Fibroblast of skin of right quadriceps (primary cell): ENCODE measurements around the gene KLF13.

ENCODE experiments used
- DNase-seq: peaks from one replicate; pipeline ENCODE4 v3.0.0-alpha.2; 2013

Gene KLF13

GRCh38 chr15:31326156-31326874 lies at the start of gene KLF13:
TSS of gene KLF13 (plus strand) at chr15:31326835. CDS start at chr15:31327213, 378 bp downstream.
- peak; percentile 98 for DNase-seq

- no peak for DNase-seq
Measured at GRCh38 chr15:31277335-31278060, 49.1 kb upstream of the KLF13 start.

GRCh38 chr15:31278061-31278445 lies 48.6 kb upstream of the KLF13 start:
- DNase-seq = no peak

- no peak for DNase-seq
Measured at GRCh38 chr15:31278544-31279220, 48.0 kb upstream of the KLF13 start.

GRCh38 chr15:31279221-31280045 lies 47.2 kb upstream of the KLF13 start:
- DNase-seq = no peak

GRCh38 chr15:31280046-31280830 lies 46.4 kb upstream of the KLF13 start:
- no peak for DNase-seq

- DNase-seq = no peak
Measured at GRCh38 chr15:31280831-31281216, 45.8 kb upstream of the KLF13 start.

- DNase-seq = no peak
Measured at GRCh38 chr15:31283043-31283442, 43.6 kb upstream of the KLF13 start.

GRCh38 chr15:31285772-31286261 lies 40.8 kb upstream of the KLF13 start:
- DNase-seq = no peak

GRCh38 chr15:31291048-31291578 lies 35.5 kb upstream of the KLF13 start:
- no peak for DNase-seq

- no peak for DNase-seq
Measured at GRCh38 chr15:31292391-31293015, 34.1 kb upstream of the KLF13 start.

GRCh38 chr15:31293655-31294054 lies 33.0 kb upstream of the KLF13 start:
- no peak for DNase-seq

GRCh38 chr15:31294067-31294466 lies 32.6 kb upstream of the KLF13 start:
- no peak for DNase-seq

- DNase-seq = no peak
Measured at GRCh38 chr15:31295658-31296057, 31.0 kb upstream of the KLF13 start.

GRCh38 chr15:31296219-31296645 lies 30.4 kb upstream of the KLF13 start:
- DNase-seq = no peak

- DNase-seq = no peak
Measured at GRCh38 chr15:31296646-31297574, 29.7 kb upstream of the KLF13 start.

- DNase-seq = no peak
Measured at GRCh38 chr15:31297575-31298456, 28.8 kb upstream of the KLF13 start.

GRCh38 chr15:31298707-31299172 lies 27.9 kb upstream of the KLF13 start:
- DNase-seq = no peak

- DNase-seq = no peak
Measured at GRCh38 chr15:31300208-31300661, 26.4 kb upstream of the KLF13 start.
